SK-N-SH (cell line): Measurements from ENCODE around the gene TTC32.

Source experiments
- EZH2phosphoT487 ChIP-seq: fragments of 200-600 bp; sonication (generic); IDR thresholded peaks from 2 replicates; pipeline ENCODE4 v1.6.1; 2017; ENCODE audit warnings: low read depth, mixed run types, mild to moderate bottlenecking, antibody characterized with exemption, moderate library complexity, borderline replicate concordance
- NRF1 ChIP-seq: IDR thresholded peaks from 2 replicates; pipeline ENCODE4 v1.6.1; 2012; ENCODE audit warnings: low read depth, mild to moderate bottlenecking, low read length
- YY1 ChIP-seq: IDR thresholded peaks from 2 replicates; pipeline ENCODE4 v1.4.0; 2012; ENCODE audit warnings: low read depth, mild to moderate bottlenecking
- TF ChIP-seq, protein P1 (sequence below): fragments of 200-600 bp; sonication (generic); IDR thresholded peaks from 2 replicates; pipeline ENCODE4 v1.6.1; 2017; ENCODE audit warnings: antibody characterized with exemption, mild to moderate bottlenecking, moderate library complexity
- TF ChIP-seq, protein P2 (sequence below): IDR thresholded peaks from 2 replicates; pipeline ENCODE4 v1.6.1; 2012; ENCODE audit warnings: mild to moderate bottlenecking, low read depth, low read length, moderate library complexity

DNA sequence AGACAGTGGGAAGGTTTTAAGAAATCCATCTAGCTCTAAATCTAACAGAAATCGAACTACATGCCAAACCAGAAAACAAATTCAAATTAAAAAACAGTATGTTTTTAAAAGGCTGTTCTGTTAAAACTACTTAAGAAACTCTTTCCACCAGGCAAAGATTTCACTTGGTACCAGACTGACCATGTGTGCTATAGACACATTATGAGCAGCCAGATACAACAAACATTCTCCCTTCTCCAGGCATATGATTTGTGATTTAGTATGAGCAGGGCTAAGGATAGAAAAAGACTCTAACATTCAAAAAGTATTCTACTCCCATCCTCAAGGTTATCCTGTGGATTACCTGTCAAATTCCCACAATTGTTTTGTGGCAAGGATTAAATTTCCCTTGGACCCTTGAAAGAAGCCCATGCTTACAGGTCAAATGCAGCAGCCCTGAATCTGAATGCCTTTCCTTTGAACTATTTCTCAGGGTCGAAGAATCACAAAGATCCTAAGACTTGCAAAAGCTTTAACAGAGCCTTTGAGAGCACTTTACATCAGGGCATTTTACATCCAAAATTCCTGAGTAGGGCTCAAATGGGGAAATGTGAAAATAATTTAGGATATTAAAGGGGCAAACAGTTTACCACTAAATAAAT is 42.5 kb upstream of the TTC32 start:
- TF ChIP-seq, protein P1, sequence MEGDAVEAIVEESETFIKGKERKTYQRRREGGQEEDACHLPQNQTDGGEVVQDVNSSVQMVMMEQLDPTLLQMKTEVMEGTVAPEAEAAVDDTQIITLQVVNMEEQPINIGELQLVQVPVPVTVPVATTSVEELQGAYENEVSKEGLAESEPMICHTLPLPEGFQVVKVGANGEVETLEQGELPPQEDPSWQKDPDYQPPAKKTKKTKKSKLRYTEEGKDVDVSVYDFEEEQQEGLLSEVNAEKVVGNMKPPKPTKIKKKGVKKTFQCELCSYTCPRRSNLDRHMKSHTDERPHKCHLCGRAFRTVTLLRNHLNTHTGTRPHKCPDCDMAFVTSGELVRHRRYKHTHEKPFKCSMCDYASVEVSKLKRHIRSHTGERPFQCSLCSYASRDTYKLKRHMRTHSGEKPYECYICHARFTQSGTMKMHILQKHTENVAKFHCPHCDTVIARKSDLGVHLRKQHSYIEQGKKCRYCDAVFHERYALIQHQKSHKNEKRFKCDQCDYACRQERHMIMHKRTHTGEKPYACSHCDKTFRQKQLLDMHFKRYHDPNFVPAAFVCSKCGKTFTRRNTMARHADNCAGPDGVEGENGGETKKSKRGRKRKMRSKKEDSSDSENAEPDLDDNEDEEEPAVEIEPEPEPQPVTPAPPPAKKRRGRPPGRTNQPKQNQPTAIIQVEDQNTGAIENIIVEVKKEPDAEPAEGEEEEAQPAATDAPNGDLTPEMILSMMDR: no peak
- TF ChIP-seq NRF1: no peak
- no peak for TF ChIP-seq YY1
- TF ChIP-seq, protein P2, sequence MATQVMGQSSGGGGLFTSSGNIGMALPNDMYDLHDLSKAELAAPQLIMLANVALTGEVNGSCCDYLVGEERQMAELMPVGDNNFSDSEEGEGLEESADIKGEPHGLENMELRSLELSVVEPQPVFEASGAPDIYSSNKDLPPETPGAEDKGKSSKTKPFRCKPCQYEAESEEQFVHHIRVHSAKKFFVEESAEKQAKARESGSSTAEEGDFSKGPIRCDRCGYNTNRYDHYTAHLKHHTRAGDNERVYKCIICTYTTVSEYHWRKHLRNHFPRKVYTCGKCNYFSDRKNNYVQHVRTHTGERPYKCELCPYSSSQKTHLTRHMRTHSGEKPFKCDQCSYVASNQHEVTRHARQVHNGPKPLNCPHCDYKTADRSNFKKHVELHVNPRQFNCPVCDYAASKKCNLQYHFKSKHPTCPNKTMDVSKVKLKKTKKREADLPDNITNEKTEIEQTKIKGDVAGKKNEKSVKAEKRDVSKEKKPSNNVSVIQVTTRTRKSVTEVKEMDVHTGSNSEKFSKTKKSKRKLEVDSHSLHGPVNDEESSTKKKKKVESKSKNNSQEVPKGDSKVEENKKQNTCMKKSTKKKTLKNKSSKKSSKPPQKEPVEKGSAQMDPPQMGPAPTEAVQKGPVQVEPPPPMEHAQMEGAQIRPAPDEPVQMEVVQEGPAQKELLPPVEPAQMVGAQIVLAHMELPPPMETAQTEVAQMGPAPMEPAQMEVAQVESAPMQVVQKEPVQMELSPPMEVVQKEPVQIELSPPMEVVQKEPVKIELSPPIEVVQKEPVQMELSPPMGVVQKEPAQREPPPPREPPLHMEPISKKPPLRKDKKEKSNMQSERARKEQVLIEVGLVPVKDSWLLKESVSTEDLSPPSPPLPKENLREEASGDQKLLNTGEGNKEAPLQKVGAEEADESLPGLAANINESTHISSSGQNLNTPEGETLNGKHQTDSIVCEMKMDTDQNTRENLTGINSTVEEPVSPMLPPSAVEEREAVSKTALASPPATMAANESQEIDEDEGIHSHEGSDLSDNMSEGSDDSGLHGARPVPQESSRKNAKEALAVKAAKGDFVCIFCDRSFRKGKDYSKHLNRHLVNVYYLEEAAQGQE: no peak
- TF ChIP-seq EZH2phosphoT487: no peak
